ENCODE results near the gene CDH24. TPM values are rescaled to one million over a fixed set of nuclear protein-coding genes. Genes with fewer than 3 reads are reported as not detected.

The CDH24 gene
- total RNA-seq, 1 experiment from 2014 or later, result 14.8 TPM

GRCh38 chr14:23094666-23095195 is 37.4 kb upstream of the CDH24 start, which contains the start of gene ACIN1:
Gene ACIN1 (minus strand): TSS chr14:23095136. CDS start chr14:23095112, 24 bp downstream.
- ATAC-seq, result peak; percentile 47
- peaks cover 39% of the 10 kb centered on the region for H3K36me3 ChIP-seq (ENCODE audit: low read depth, low read length)
- no peaks in the 10 kb centered on the region for H3F3A ChIP-seq (ENCODE audit: low read length, unreplicated experiment)
- H3K4me3 ChIP-seq (ENCODE audit: low read length), result peak within 1 kb of the TSS; percentile 95
- TF ChIP-seq, protein P1, sequence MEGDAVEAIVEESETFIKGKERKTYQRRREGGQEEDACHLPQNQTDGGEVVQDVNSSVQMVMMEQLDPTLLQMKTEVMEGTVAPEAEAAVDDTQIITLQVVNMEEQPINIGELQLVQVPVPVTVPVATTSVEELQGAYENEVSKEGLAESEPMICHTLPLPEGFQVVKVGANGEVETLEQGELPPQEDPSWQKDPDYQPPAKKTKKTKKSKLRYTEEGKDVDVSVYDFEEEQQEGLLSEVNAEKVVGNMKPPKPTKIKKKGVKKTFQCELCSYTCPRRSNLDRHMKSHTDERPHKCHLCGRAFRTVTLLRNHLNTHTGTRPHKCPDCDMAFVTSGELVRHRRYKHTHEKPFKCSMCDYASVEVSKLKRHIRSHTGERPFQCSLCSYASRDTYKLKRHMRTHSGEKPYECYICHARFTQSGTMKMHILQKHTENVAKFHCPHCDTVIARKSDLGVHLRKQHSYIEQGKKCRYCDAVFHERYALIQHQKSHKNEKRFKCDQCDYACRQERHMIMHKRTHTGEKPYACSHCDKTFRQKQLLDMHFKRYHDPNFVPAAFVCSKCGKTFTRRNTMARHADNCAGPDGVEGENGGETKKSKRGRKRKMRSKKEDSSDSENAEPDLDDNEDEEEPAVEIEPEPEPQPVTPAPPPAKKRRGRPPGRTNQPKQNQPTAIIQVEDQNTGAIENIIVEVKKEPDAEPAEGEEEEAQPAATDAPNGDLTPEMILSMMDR (conservative IDR thresholded peaks at IDR 0.05; ENCODE audit: low read depth, low read length), result no peak
- TF ChIP-seq EZH2 (IDR thresholded peaks at IDR 0.05; ENCODE audit: low read length, unreplicated experiment), result no peak
- H3K27ac ChIP-seq (ENCODE audit: low read length), result peak within 1 kb of the TSS; percentile 84
- peak within 1 kb of the TSS; percentile 91 for H2AFZ ChIP-seq (ENCODE audit: low read length)
- peak within 1 kb of the TSS; percentile 96 for H3K9ac ChIP-seq (ENCODE audit: low read length)
- no peaks in the 10 kb centered on the region for H3K9me2 ChIP-seq (replicated peaks; ENCODE audit: low read length)
- TSS peak; percentile 51 for BruUV-seq (replicated peaks)
- H3K4me1 ChIP-seq (ENCODE audit: insufficient read depth, low read length), result peaks cover 21% of the 10 kb centered on the region
- peaks cover 75% of the 10 kb centered on the region for H3K79me2 ChIP-seq (ENCODE audit: low read length)
- no peaks in the 10 kb centered on the region for H3K9me3 ChIP-seq (ENCODE audit: low read length)
- peaks cover 29% of the 10 kb centered on the region for H4K20me1 ChIP-seq (ENCODE audit: low read length)
- H3K4me2 ChIP-seq (ENCODE audit: low read length), result peak within 1 kb of the TSS; percentile 96
- DNase-seq, result peak; percentile 70
- no peaks in the 10 kb centered on the region for H3K27me3 ChIP-seq (ENCODE audit: low read length)
- ChIA-PET POLR2A (ENCODE audit: unreplicated experiment) (interaction anchor here (0.5 to 1.8 kb wide), 16 partner anchors 13 to 1140 kb away, joined by 3 to 12 read pairs (median 4); partner anchors contain the start of gene PCK2), CTCF (interaction anchor here (0.6 to 2.5 kb wide), 8 partner anchors 20 to 108 kb away, joined by 3 to 45 read pairs (median 6); no protein-coding TSS in a partner anchor)
- intact Hi-C loops (cut with micrococcal nuclease), result loop anchor here (2.0 kb wide), 1 partner anchor 26 kb away; no protein-coding TSS in a partner anchor

DNA sequence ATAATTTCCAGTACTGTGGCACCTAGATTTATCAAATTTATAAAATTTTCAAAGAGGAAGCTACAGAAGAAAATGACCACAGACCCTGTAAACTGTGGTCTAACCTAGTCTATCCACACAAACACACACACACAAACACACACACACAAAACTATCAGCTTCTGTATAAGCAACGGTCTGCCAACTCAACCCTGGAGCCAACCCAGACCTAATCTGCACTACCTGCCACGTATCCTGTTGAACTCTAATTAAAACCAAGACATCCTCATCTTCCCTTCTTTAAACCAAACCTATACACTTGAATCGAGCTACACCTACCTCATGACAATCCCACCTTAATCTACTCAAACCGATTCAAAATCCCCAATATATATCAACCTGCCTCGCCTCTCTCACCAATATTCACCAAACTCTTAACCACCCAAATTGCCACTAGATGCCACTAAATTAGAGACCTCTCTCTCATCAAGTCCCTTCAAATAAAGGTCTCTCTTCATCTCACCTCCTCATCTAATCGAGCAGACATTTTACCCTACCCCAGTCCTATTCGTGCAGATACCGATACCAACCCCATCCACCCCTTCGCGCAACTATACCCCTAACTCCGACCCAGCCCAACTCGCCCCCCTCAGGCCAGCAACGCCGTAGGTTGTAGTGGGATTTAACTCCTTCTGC is 36.8 kb upstream of the CDH24 start:
- no peak for TF ChIP-seq EZH2phosphoT487 (IDR thresholded peaks at IDR 0.05; ENCODE audit: borderline replicate concordance, low read length)
- TF ChIP-seq, protein P1 (conservative IDR thresholded peaks at IDR 0.05; ENCODE audit: low read depth, low read length), result peak; percentile 42
- no peak for TF ChIP-seq EZH2 (IDR thresholded peaks at IDR 0.05; ENCODE audit: low read length, unreplicated experiment)
- Histone ChIP-seq H3F3A (ENCODE audit: low read length, unreplicated experiment) (no peaks in the 10 kb centered on the region), H3K4me1 (ENCODE audit: insufficient read depth, low read length) (peaks cover 21% of the 10 kb centered on the region), H3K79me2 (ENCODE audit: low read length) (peaks cover 75% of the 10 kb centered on the region), H3K27ac (ENCODE audit: low read length) (peak overlapping the region; percentile 84), H3K4me2 (ENCODE audit: low read length) (peak overlapping the region; percentile 96), H3K36me3 (ENCODE audit: low read depth, low read length) (peaks cover 45% of the 10 kb centered on the region), H3K9ac (ENCODE audit: low read length) (peak overlapping the region; percentile 96), H3K4me3 (ENCODE audit: low read length) (peak overlapping the region; percentile 95), H2AFZ (ENCODE audit: low read length) (peak overlapping the region; percentile 91), H3K9me3 (ENCODE audit: low read length) (no peaks in the 10 kb centered on the region), H3K9me2 (replicated peaks; ENCODE audit: low read length) (no peaks in the 10 kb centered on the region), H4K20me1 (ENCODE audit: low read length) (peaks cover 29% of the 10 kb centered on the region), H3K27me3 (ENCODE audit: low read length) (no peaks in the 10 kb centered on the region)
- DNase-seq (no peak), ATAC-seq (no peak)
- ChIA-PET POLR2A (ENCODE audit: unreplicated experiment) (interaction anchor here (0.6 to 1.8 kb wide), 4 partner anchors 15 to 113 kb away, joined by 5 to 12 read pairs (median 6); no protein-coding TSS in a partner anchor), CTCF (interaction anchor here (0.6 to 2.5 kb wide), 5 partner anchors 20 to 108 kb away, joined by 3 to 45 read pairs (median 11); no protein-coding TSS in a partner anchor)
- no TSS peak for BruUV-seq (replicated peaks)
- intact Hi-C loops (cut with micrococcal nuclease), result loop anchor here (2.0 kb wide), 1 partner anchor 25 kb away; no protein-coding TSS in a partner anchor

Measured in PC-3 (cell line).